ENCODE results near the gene MDGA2.

The MDGA2 gene

GRCh38 chr14:46820291-46820690 is 855.1 kb downstream of the MDGA2 start:
- TF ChIP-seq CTCF (conservative IDR thresholded peaks at IDR 0.05) = no peak
- TF ChIP-seq ZFX (IDR thresholded peaks at IDR 0.05) = no peak
- peak overlapping the region; percentile 21; the same call in 1 of the 2 replicates for H3K27ac ChIP-seq

GRCh38 chr14:46819117-46819516 is 856.3 kb downstream of the MDGA2 start:
- no peak for TF ChIP-seq CTCF (conservative IDR thresholded peaks at IDR 0.05)
- TF ChIP-seq ZFX (IDR thresholded peaks at IDR 0.05) = no peak

GRCh38 chr14:46818147-46818546 is 857.3 kb downstream of the MDGA2 start:
- TF ChIP-seq CTCF (conservative IDR thresholded peaks at IDR 0.05) (no peak), ZFX (IDR thresholded peaks at IDR 0.05) (no peak)
- no peak overlapping the region for H3K27ac ChIP-seq

More at GRCh38 chr14:46819117-46819516, 856.3 kb downstream of the MDGA2 start:
- no peak overlapping the region for H3K27ac ChIP-seq

- TF ChIP-seq CTCF (conservative IDR thresholded peaks at IDR 0.05) (no peak), ZFX (IDR thresholded peaks at IDR 0.05) (no peak)
- H3K27ac ChIP-seq = no peak overlapping the region
Measured at GRCh38 chr14:46793144-46793543, 882.3 kb downstream of the MDGA2 start.

Data from C4-2B (cell line).